NOMO-1 treated with DMSO at 0.1 percent for 48 hours (cell line): ENCODE results near the gene TSPAN11.
"Not testable (repeated sequence)": the region's sequence is repeated elsewhere in the genome, so short reads cannot be mapped to it uniquely, and the experiment has no call there.

Experiments
- DNase-seq: peaks from one replicate; lab custom pipeline; 2025; ENCODE audit not compliant: unreplicated experiment; lab: John Stamatoyannopoulos, UW

The TSPAN11 gene

GRCh38 chr12:30926243-30927221, at the start of gene TSPAN11:
Gene TSPAN11 (plus strand): TSS chr12:30926748. CDS start chr12:30953992, 27,244 bp downstream.
- no peak for DNase-seq

- no peak for DNase-seq
These were observed 49.3 kb upstream of the TSPAN11 start for GRCh38 chr12:30877105-30877875.

DNA sequence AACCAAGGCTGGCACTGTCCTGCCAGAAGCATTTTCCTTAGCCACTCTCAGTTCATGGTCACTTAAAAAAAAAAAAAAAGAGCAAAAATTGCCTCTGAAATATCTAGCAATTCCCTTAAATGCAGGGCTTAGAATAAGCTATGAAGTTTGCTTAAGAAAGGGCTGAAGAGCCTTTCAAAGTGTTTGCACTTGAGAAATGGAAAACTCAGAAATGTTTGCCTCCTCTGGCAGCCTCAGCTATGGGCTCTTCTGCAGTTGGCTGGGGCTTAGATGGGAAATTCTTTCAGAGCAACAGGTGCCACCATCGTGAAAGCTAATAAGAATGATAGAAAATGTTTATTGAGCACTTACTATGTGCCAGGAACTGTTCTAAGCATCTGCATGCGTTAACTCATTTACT, 48.5 kb upstream of the TSPAN11 start:
- no peak for DNase-seq

GRCh38 chr12:30880061-30880460, 46.5 kb upstream of the TSPAN11 start:
- no peak for DNase-seq

DNA sequence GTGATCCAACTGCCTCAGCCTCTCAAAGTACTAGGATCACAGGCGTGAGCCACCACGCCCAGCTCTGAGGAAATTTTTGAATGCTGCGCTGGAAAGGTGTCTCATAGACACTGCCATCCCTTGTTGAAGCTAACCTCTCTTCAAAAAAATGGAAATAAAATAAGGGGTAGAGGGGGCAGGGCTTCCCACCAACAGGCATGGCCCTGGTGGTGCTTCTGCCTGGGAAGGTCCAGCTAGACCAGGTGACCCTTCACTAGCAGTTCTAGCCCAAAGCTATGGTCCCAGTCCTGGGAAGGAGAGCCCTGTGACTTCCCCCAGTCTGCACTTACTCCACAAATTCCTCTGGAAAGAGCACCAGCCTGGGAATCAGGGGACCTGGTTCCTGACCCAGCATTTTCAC, 45.7 kb upstream of the TSPAN11 start:
- DNase-seq: no peak

- DNase-seq: no peak
These were observed 43.8 kb upstream of the TSPAN11 start for GRCh38 chr12:30882706-30883105.

GRCh38 chr12:30884799-30885198, 41.7 kb upstream of the TSPAN11 start:
- no peak for DNase-seq

DNA sequence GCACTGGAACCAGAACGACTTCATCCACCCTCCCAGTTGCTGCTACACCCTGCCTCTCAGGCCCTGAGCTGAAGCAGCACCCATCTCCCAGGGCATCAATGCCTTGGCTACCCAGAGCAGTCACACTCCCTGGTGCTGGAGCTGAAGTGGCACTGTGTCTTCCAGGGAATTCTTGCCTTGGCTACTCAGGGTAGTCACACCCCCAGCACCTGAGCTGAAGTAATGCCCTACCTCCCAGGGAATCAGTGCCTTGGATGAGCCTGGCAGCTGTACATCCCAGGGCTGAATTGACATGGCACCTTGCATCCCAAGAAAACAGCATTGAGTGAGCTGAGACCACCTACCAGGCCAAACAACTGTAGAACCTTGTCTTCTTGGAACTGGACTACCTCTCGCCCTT, 41.2 kb upstream of the TSPAN11 start:
- no peak for DNase-seq

GRCh38 chr12:30887226-30887625, 39.3 kb upstream of the TSPAN11 start:
- DNase-seq: no peak

GRCh38 chr12:30888241-30888640, 38.3 kb upstream of the TSPAN11 start:
- no peak for DNase-seq

DNA sequence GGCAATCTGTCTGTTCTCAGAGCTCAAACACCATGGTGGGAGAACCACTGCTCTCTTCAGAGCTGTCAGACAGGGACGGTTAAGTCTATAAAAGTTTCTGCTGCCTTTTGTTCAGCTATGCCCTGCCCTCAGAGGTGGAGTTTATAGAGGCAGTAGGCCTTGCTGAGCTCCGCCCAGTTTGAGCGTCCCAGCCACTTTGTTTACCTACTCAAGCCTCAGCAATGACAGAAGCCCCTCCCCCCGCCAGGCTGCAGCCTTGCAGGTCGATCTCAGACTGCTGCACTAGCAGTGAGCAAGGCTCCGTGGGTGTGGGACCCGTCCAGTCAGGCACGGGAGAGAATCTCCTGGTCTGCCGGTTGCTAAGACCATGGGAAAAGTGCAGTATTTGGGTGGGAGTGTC, 32.0 kb upstream of the TSPAN11 start:
- not testable (repeated sequence) for DNase-seq

DNA sequence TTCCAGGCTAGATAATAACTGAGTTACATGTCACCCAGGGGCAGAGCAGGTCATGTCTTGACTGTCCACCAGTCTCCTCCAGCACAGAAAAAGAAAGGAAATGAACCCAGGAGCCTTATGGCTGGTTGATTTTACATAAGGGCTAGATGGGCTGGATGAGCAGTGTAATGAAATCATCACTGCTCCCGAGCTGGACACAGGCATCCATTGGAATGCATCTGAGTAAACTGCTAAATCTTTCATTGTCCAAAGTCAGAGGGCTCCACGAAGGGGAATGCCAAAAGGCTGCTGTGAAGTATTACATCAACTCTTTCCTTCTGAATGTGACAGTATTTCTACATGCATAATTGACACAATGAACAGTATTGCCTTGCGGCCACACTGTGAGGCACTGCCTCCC, 30.1 kb upstream of the TSPAN11 start:
- DNase-seq: no peak

DNA sequence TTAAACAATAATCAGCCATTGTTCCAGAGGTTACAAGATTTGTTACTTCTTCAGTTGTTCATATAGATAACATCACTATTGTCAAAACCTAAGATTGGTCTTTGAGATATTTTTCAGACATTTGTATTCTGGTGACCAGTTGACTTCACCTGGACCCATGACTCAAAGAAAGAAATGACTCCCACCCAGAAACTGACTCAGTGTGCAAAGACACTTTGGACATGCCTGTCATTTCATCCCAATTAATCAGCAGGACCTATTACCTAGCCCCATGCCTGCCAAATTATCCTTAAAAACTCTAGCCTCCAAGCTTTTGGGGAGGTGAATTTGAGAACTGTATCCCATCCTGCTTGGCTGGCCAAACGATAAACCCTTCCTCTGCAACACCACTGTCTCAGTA, 27.7 kb upstream of the TSPAN11 start:
- DNase-seq: no peak

DNA sequence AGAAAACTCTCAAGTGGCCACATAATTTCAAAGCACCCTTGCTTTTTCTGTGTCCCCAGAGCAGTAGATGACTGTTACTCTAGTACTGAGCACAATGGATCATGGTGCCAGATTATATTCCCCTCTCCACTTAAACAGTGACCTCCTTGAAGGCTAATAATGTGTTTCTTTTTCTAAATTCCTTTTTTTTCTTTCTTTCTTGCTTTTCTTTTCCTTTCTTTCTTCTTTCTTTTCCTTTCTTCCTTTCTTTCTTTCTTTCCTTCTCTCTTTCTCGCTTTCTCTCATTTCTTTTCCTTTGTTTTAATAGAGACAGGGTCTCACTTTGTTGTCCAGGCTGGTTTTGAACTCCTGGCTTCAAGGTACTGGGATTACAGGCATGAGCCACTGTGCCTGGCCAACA, 26.2 kb upstream of the TSPAN11 start:
- no peak for DNase-seq

GRCh38 chr12:30902001-30902400, 24.5 kb upstream of the TSPAN11 start:
- no peak for DNase-seq

DNA sequence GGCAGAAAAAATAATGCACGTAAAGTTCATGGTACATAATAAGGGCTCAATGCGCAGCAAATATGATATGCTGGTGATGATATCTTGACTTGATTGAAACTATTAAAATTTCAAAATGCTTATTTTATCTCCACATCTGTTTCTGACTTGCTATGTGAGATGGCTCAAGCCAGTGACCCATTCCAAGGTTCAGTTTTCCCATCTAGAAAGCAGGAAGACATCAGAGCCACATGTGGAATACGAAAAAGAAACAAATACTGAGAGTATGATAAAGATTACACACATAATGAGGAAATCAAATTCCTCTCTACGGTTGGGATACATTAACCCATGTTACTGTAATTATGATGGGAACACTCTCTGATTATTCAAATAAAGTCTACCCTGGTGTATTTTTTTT, 24.0 kb upstream of the TSPAN11 start:
- no peak for DNase-seq

DNA sequence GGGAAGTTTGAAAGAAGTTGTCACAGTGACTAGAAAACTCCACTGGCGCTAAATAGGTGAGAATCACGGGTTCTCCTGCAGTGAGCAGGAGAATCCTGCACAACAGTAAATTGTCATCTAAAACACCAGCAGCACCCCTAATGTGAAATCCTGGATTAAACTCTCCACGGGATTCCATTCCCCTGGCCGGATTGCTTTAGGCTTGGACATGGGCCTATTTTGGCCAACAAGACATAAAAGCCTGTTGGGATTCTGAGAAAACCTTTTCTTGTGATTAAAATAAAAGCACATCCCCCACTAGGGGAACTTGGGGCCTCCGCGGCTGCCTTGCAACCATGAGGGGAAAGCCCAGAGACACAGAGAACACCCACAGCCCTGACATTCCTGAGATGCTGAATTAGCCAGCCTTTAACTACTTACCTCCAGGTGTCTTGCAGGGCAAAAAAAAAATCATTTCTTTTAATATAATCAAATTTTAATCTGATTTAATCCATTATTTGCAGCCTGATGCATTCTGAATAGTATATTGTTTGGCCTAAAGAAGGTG, 21.0 kb upstream of the TSPAN11 start:
- DNase-seq: no peak

GRCh38 chr12:30908076-30908721, 18.3 kb upstream of the TSPAN11 start:
- DNase-seq: no peak

GRCh38 chr12:30908722-30909348, 17.7 kb upstream of the TSPAN11 start:
- DNase-seq: no peak

DNA sequence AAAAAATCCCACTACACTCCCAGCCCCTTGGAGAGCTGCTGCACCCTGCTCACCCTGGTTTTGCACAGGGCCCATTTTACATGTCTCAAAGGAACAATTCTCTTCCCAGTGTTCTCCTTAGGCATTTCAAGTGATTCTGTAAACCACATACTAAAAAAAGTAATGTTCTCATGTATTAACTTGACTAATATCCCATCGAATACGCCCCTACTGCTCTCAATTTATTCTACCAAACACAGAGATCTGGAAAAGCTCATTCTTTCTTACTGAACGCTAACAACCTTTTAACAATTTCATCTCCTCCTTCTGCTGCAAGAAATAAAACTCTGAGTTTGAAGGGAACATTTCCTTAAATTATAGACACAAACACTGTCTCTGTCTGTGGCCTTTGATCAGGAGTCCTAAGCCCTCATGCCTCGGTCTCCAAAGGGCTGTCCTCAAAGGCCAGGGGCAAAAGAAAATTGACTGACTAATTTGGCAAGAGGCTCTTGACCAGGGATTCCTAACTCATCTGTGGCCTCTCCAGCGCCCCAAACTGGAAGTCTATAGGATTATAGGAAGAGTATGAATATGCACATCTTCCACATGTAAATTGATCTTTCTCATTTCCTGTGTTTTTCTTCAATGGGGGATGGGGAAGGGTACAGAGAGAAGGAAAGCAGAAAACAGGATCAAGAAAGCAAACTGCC, 17.1 kb upstream of the TSPAN11 start:
- no peak for DNase-seq
